Endodermal cell (in vitro differentiated cells): ENCODE data around the gene FGF14. TPM values are rescaled to one million over a fixed set of nuclear protein-coding genes. Genes with fewer than 3 reads are reported as not detected.

Source experiments
- DNase-seq: peaks from one replicate; pipeline ENCODE4 v3.0.0-alpha.2; 2017
- H3K27ac ChIP-seq: 2 replicates; pipeline ENCODE4 v1.5.1; 2013; ENCODE audit warnings: mild to moderate bottlenecking, low read depth, low read length, moderate library complexity
- H3K27me3 ChIP-seq: 2 replicates; pipeline ENCODE4 v1.6.1; 2013; ENCODE audit warnings: mild to moderate bottlenecking, low read length, moderate library complexity; ENCODE audit not compliant: insufficient read depth, control insufficient read depth, poor library complexity, severe bottlenecking
- H3K36me3 ChIP-seq: 2 replicates; pipeline ENCODE4 v1.7.0; 2013; ENCODE audit warnings: mild to moderate bottlenecking, low read length, moderate library complexity; ENCODE audit not compliant: control insufficient read depth, insufficient read depth
- H3K4me1 ChIP-seq: one replicate; pipeline ENCODE4 v1.7.0; 2013; ENCODE audit warnings: low read length; ENCODE audit not compliant: control insufficient read depth, insufficient read depth
- H3K4me3 ChIP-seq: 2 replicates; pipeline ENCODE4 v1.5.1; 2013; ENCODE audit warnings: mild to moderate bottlenecking, low read length, moderate library complexity
- H3K9ac ChIP-seq: 2 replicates; pipeline ENCODE4 v1.6.1; 2013; ENCODE audit warnings: mild to moderate bottlenecking, low read length, moderate library complexity; ENCODE audit not compliant: poor library complexity, severe bottlenecking; ENCODE audit errors: extremely low read depth
- H3K9me3 ChIP-seq: 2 replicates; pipeline ENCODE4 v1.6.1; 2013; ENCODE audit warnings: mild to moderate bottlenecking, low read length, moderate library complexity; ENCODE audit not compliant: control insufficient read depth
- H3K27ac Mint-ChIP-seq: 2 replicates; pipeline ENCODE4 v1.8.0; 2020; ENCODE audit warnings: mixed read lengths
- H3K27me3 Mint-ChIP-seq: 2 replicates; pipeline ENCODE4 v1.8.0; 2021; ENCODE audit warnings: mild to moderate bottlenecking, mixed read lengths; ENCODE audit not compliant: insufficient read depth
- H3K36me3 Mint-ChIP-seq: 2 replicates; pipeline ENCODE4 v1.8.0; 2020; ENCODE audit warnings: low read depth, mixed read lengths
- H3K4me1 Mint-ChIP-seq: 2 replicates; pipeline ENCODE4 v1.8.0; 2020; ENCODE audit warnings: mixed read lengths
- H3K4me3 Mint-ChIP-seq: 2 replicates; pipeline ENCODE4 v1.8.0; 2020; ENCODE audit warnings: mild to moderate bottlenecking, moderate library complexity, mixed read lengths
- H3K9me3 Mint-ChIP-seq: 2 replicates; pipeline ENCODE4 v1.8.0; 2020; ENCODE audit warnings: mild to moderate bottlenecking, mixed read lengths
- WGBS, 2 experiments: methylation state at CpG; one replicate each; pipeline versions ENCODE4 v1.1.5 to v1.1.7; 2013; ENCODE audit warnings: missing lambda C conversion rate in 2 of 2, mixed read lengths in 1 of 2; ENCODE audit not compliant: insufficient coverage in 1 of 2, insufficient read length in 1 of 2; 5-methylcytosine and 5-hydroxymethylcytosine counted together
- total RNA-seq, 2 donors: library from RNA; stranded (reverse); fragmentation: NEBNext Ultra II Directional in 1 of 2; extraction: Animal tissue kit (Norgen Biotek cat#: 25700) in 1 of 2; gene quantifications; 2 replicates in 1 of 2; 3 replicates in 1 of 2; pipeline ENCODE4 v1.2.1, GENCODE V29; 2021
- TF ChIP-seq, protein P1 (sequence below): fragments of 200-600 bp; sonication (generic); conservative IDR thresholded peaks from 2 replicates; pipeline ENCODE4 v1.5.0; 2021; ENCODE audit warnings: antibody characterized with exemption, mild to moderate bottlenecking

Gene FGF14
- total RNA-seq, 2 donors from 2014 or later, result 0.15 to 0.26 TPM

DNA sequence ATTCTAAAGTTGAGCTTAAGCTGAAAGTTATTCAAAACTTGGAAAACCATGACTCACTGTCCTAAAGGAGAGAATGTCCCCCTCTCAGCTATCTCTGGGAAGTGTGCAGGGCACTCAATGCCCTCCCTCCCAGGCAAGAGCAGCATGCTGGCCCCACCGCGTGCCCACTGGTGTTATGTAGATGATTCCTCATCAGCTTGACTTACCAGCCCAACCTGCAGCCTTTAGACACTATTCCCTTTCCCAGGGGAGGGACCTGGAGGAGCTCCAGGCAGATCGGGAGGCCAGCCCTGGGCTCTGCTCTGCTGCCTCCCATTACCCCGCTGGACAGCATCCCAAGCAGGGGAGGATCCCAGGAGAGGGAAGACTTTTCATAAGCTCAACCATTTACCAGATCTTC, 124.6 kb downstream of the FGF14 start:
- H3K9me3 Mint-ChIP-seq, result no peaks in the 10 kb centered on the region
- H3K27me3 Mint-ChIP-seq, result no peaks in the 10 kb centered on the region
- H3K27ac Mint-ChIP-seq, result no peak overlapping the region
- no peaks in the 10 kb centered on the region for H3K27me3 ChIP-seq
- H3K9ac ChIP-seq, result no peak overlapping the region
- H3K36me3 Mint-ChIP-seq, result no peaks in the 10 kb centered on the region
- H3K4me3 Mint-ChIP-seq, result no peak overlapping the region
- TF ChIP-seq, protein P1, sequence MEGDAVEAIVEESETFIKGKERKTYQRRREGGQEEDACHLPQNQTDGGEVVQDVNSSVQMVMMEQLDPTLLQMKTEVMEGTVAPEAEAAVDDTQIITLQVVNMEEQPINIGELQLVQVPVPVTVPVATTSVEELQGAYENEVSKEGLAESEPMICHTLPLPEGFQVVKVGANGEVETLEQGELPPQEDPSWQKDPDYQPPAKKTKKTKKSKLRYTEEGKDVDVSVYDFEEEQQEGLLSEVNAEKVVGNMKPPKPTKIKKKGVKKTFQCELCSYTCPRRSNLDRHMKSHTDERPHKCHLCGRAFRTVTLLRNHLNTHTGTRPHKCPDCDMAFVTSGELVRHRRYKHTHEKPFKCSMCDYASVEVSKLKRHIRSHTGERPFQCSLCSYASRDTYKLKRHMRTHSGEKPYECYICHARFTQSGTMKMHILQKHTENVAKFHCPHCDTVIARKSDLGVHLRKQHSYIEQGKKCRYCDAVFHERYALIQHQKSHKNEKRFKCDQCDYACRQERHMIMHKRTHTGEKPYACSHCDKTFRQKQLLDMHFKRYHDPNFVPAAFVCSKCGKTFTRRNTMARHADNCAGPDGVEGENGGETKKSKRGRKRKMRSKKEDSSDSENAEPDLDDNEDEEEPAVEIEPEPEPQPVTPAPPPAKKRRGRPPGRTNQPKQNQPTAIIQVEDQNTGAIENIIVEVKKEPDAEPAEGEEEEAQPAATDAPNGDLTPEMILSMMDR, result no peak
- WGBS, 2 experiments, result 70 to 100% methylated on average over 2 to 4 of the region's 4 CpGs
- no peaks in the 10 kb centered on the region for H3K4me1 Mint-ChIP-seq
- no peak overlapping the region for H3K4me3 ChIP-seq
- no peak overlapping the region for H3K27ac ChIP-seq
- no peaks in the 10 kb centered on the region for H3K9me3 ChIP-seq
- DNase-seq, result no peak
- H3K4me1 ChIP-seq, result no peaks in the 10 kb centered on the region
- H3K36me3 ChIP-seq, result no peaks in the 10 kb centered on the region

DNA sequence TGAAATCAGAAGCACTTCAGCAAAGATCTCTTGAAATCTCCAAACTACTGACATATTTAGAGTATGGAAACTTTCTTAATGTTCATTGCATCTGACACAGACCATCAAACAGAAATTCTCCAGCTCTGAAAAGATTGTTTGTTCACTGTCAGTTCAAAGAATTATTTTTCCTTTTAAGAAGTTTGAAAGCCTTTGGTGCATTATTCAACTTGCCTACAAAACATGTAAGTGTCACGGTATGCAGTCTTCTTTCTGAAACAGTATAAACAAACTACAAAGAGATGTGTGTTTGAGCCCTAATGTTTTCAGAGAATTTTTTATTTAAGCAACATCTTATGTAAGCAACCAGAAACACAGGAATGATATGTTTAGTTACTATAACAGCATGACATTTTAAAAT, 125.4 kb downstream of the FGF14 start:
- H3K27me3 ChIP-seq, result no peaks in the 10 kb centered on the region
- H3K4me1 ChIP-seq, result no peaks in the 10 kb centered on the region
- H3K27ac Mint-ChIP-seq, result no peak overlapping the region
- H3K36me3 Mint-ChIP-seq, result no peaks in the 10 kb centered on the region
- H3K4me3 ChIP-seq, result no peak overlapping the region
- H3K9me3 Mint-ChIP-seq, result no peaks in the 10 kb centered on the region
- H3K9ac ChIP-seq, result no peak overlapping the region
- no peaks in the 10 kb centered on the region for H3K4me1 Mint-ChIP-seq
- WGBS, 2 experiments, result 83% methylated on average over 1 of the region's 1 CpG; no CpG with 5 or more reads in 1 of the 2 experiments
- TF ChIP-seq, protein P1, result no peak
- no peaks in the 10 kb centered on the region for H3K9me3 ChIP-seq
- H3K27me3 Mint-ChIP-seq, result no peaks in the 10 kb centered on the region
- H3K27ac ChIP-seq, result no peak overlapping the region
- H3K36me3 ChIP-seq, result no peaks in the 10 kb centered on the region
- H3K4me3 Mint-ChIP-seq, result no peak overlapping the region
- no peak for DNase-seq

DNA sequence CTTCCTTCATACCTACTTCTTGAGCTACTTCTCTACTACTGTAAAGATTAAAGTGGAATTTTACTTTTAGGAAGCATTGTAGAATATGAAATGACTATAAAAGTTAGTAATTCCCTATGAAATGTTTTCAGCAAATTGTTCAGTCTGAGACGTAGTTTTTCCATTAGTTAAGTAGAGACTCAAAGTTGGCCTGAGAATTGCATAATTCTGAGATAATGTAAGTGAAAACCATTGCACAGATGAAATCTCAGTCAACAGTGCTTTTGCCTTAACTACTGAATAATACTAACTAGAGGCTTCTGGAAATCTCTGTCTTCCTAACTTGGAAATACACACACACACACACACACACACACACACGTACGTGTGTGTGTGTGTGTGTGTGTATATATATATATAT, 125.9 kb downstream of the FGF14 start:
- Mint-ChIP-seq H3K4me3 (no peak overlapping the region), H3K9me3 (no peaks in the 10 kb centered on the region), H3K36me3 (no peaks in the 10 kb centered on the region), H3K4me1 (no peaks in the 10 kb centered on the region), H3K27me3 (no peaks in the 10 kb centered on the region), H3K27ac (no peak overlapping the region)
- DNase-seq, result no peak
- Histone ChIP-seq H3K9me3 (no peaks in the 10 kb centered on the region), H3K4me1 (no peaks in the 10 kb centered on the region), H3K9ac (no peak overlapping the region), H3K27ac (no peak overlapping the region), H3K27me3 (no peaks in the 10 kb centered on the region), H3K36me3 (no peaks in the 10 kb centered on the region), H3K4me3 (no peak overlapping the region)
- 93% methylated on average over 1 of the region's 3 CpGs; no CpG with 5 or more reads in 1 of the 2 experiments for WGBS, 2 experiments
- TF ChIP-seq, protein P1, result no peak
